Activated naive CD4-positive, alpha-beta T cell (primary cell): ENCODE data around the gene RNLS.

ENCODE experiments used
- DNase-seq, 4 experiments: peaks; one replicate each; lab custom pipeline; 2025; lab: John Stamatoyannopoulos, UW

Gene RNLS

GRCh38 chr10:88551246-88551645, 31.9 kb downstream of the RNLS start:
- DNase-seq = no peak

- no peak for DNase-seq
Observed at GRCh38 chr10:88546497-88546896, 36.6 kb downstream of the RNLS start.

- DNase-seq = no peak
Observed at GRCh38 chr10:88545359-88545758, 37.8 kb downstream of the RNLS start.

GRCh38 chr10:88544140-88544870, 38.8 kb downstream of the RNLS start:
- DNase-seq = no peak

- DNase-seq = no peak
Observed at GRCh38 chr10:88542522-88542921, 40.6 kb downstream of the RNLS start.

- DNase-seq = no peak
Observed at GRCh38 chr10:88541116-88541626, 41.9 kb downstream of the RNLS start.

GRCh38 chr10:88540351-88540750, 42.8 kb downstream of the RNLS start:
- no peak for DNase-seq

GRCh38 chr10:88538048-88538447, 45.1 kb downstream of the RNLS start:
- DNase-seq = no peak

- DNase-seq = no peak
Observed at GRCh38 chr10:88537322-88537721, 45.8 kb downstream of the RNLS start.

GRCh38 chr10:88536437-88536836, 46.7 kb downstream of the RNLS start:
- DNase-seq = no peak

GRCh38 chr10:88534072-88534665, 48.9 kb downstream of the RNLS start:
- no peak for DNase-seq

- no peak for DNase-seq
Observed at GRCh38 chr10:88531392-88532052, 51.6 kb downstream of the RNLS start.

- no peak for DNase-seq
Observed at GRCh38 chr10:88530629-88531391, 52.3 kb downstream of the RNLS start.

- no peak for DNase-seq
Observed at GRCh38 chr10:88530093-88530492, 53.0 kb downstream of the RNLS start.

GRCh38 chr10:88528806-88529570, 54.1 kb downstream of the RNLS start:
- DNase-seq = no peak

- DNase-seq = no peak
Observed at GRCh38 chr10:88528201-88528600, 54.9 kb downstream of the RNLS start.

GRCh38 chr10:88527245-88527644, 55.9 kb downstream of the RNLS start:
- no peak for DNase-seq

- no peak for DNase-seq
Observed at GRCh38 chr10:88526501-88527105, 56.5 kb downstream of the RNLS start.

GRCh38 chr10:88525371-88526069, 57.6 kb downstream of the RNLS start:
- DNase-seq = no peak

GRCh38 chr10:88523739-88524400, 59.2 kb downstream of the RNLS start:
- no peak for DNase-seq
